Skin of body (tissue), 2 donors: ENCODE data around the gene PIK3C2B. TPM values are rescaled to one million over a fixed set of nuclear protein-coding genes. Genes with fewer than 3 reads are reported as not detected.

Source experiments
- DNase-seq: peaks from one replicate; lab custom pipeline; 2025; lab: John Stamatoyannopoulos, UW
- total RNA-seq: library from RNA; depleted of rRNA; stranded (reverse); fragments of >200 nt; gene quantifications from one replicate; pipeline ENCODE4 v1.2.3, GENCODE V29; 2014

Gene PIK3C2B
- total RNA-seq, 1 donor from 2014 or later, result 29.6 TPM

DNA sequence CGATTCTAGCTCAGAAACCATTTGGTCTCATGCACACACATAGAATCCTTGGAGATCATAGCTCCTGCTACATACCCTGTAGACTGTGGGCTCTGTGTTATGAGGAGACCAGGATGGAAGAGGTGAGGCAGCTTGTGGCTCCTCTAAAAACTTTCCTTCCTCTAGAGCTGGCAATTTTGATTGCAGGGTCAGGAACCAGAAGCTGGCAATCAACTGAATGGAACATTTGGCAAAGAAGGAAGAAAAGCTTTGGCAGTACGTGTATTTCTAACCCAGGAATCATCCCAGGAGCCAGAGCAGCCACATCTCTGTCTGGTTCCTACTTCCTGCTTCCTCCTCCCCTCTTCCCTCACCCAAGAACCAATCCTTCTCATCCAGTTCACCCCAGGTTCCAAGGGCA, 15.7 kb downstream of the PIK3C2B start:
- no peak for DNase-seq

DNA sequence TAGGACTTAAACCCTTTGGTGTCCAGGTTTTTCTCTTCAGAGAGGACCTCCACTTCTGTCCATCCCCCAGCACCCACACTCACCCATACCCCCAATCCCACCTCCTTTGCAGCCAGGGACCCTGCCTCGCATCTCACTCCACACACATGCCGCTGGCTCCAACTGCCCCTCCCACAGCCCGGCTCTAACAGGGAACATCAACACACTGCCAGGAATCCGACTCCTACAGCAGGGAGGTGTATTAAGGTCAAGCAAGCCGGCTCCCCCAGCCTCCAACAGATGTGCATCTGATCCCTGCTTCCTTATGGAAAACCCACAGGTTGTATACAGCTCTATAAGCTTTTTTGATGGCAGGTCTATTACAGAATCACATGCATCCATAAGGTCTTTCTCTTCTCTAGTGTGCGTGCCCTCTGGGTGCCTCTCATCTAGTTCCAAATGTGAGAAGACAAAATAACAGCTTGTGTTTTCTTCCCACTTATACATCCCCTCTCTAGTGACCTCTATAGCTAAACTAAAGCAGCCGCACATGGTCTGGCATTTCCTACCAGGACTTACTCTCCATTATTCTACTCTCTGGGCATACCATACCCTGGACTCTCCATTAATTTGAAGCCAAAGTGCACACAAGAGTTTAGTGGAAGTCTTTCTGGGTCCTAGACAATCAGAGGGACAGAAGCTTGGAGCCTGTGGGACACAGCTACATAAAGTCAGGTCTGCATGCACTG, 16.3 kb downstream of the PIK3C2B start:
- no peak for DNase-seq

DNA sequence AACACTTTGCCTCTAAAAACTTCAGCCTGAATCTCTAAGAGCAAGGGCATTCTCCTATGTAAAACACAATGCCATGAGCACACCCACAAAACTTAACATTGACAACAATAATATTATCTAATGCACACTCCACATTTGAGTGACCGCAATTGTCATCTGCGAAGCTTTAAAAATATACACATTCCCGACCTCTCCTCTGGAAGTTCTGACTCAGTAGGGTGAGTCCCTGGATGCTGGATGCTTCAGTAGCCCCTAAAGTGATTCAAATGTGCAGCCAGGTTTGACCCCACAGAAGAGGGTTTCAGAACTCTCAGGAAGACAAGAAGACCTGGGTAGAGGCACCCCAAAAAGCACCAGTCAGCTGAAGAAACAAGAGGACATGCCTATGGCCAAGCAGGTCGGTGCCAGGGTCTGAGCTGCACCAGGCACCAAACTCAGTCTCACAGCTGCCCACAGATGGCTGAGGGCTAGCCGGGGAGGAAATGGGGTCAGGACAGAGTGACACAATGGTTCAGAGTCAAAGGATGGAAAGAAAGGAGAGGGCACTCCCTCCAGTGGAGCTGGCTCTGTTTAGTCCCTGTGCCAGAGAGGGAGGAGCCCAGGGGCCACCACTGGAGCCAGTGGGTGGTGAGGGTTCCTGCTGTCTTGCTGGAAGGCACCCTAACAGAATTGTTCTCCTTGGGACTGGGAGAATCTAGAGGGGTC, 17.4 kb downstream of the PIK3C2B start:
- DNase-seq, result no peak

DNA sequence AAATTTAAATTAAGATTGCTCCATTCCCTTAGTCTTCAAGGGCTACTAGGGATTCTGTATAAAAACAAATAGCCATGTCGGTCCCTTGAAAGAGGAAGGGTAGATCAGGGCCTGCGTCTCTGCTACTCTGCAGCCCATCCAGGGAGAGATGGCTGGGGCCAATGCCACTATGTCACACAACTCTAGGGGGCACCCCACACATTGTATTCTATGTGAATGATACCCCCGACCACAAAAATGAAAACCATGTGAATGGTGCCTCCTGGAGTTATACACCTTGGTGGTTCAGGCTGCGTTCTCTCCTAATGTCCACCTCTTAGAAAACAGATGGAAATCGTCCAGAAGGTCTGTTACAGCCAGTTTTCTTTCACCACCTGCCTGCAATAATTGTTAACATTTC, 18.0 kb downstream of the PIK3C2B start:
- no peak for DNase-seq

DNA sequence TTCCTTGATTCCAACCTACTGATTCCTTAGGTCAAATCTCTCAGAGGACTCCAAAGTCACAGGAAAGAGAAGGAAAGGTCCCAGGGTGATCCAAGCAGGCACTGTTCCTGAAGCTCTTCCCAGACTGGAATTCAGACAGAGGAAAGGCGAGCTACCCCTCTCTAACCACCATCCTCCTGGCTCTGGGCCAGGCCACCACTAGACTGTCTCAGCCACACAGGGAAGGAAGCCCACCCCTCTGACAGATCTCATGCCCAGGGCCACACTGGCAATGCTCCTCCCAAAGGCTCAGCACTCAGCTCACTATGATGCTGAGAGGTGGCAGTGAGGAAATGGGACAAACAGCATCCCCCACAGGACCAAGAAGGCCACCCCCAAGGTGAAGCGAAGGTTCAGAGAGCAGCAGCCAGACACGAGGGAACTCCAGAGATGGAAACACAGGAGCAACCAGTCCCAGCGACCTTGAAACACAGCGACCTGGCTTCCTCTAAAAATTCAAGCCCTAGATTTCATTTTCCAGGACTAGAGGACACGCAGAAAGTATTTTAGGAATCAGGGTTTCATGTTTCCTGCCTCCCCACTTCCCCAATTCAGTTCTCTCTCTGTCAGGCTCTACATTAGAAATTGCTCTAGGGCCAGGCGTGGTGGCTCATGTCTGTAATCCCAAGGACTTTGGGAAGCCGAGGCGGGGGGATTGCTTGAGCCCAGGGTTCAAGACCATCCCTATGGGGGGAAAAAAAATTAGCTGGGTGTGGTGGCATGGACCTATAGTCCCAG, 18.8 kb downstream of the PIK3C2B start:
- no peak for DNase-seq

DNA sequence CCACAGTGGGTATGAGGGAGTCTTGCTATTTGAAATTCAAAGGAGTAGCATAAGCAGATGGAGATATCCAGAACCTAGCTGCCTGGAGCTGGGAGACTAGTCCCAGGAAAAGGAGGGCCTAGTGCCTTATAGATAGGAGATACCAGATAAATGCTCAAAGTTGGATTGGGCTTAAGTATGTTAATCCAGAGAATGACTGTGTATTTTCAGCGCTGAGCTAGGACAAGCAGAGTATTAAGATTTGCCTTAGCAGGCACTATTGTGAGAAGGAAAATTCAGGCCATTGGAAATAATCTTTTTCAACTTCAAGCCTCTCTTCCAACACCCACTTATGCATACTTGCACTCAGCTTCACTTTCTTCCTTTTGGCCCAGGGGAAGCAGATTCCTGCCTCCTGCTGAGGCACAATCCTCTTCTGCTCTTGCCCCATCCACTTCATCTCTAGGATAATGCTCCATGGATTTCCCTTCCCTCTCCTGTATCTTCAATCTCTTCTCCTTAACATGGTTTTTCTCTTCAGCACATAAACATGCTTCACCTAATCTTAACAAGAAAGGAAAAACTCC, 21.1 kb downstream of the PIK3C2B start:
- DNase-seq, result no peak

DNA sequence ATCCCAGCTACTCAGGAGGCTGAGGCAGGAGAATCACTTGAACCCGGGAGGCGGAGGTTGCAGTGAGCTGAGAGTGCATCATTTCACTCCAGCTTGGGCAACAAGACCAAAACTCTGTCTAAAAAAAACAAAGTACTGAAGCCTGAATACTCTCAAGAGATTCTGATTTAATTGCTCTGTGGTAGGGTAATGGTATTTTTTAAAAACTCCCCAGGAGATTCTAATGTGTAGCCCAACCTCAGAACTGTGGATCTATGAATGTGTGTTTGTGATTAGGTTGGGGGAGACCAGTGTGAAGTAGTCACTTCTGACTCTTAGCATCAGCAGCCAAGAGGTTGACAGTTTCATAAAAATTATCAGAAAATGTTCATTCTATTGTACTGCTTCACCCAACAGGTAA, 21.9 kb downstream of the PIK3C2B start:
- DNase-seq, result no peak

DNA sequence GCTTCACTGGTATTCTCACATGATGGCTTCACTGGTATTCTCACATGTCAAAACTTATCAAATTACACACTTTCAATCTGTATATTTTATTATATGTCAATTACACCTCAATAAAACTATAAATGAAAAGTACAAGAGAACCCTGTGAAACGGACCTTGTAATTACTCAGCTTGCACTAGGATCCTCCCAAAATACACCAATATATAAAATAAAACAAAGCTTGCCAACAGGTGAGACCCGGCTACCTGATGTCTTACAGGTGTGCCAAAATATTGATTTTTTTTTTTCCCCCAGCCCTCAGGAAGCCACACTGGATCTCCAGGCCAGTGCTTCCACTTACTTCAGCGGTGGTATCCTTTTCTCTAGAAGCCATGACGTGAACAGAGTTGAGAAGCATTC, 22.9 kb downstream of the PIK3C2B start:
- no peak for DNase-seq

DNA sequence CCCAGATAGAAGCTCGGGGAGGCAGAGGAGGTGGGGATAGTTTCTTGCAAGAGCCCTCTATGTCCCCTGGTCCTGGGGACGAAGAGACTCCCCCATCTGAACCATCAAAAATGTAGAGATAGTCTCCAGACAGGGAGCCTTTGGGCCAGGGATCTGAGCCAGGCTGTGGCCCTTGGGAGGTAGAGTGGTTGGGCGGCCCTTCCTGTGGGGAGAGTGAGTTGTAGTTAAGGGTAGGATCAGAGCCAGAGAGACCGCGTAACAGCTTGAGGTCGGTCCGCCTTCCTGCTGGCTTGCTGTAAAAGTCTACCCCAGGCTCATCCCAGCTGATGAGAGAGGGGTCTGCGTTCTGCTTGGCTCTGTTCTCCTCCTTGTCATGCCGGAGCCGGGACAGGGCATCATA, 25.3 kb downstream of the PIK3C2B start:
- DNase-seq, result no peak

DNA sequence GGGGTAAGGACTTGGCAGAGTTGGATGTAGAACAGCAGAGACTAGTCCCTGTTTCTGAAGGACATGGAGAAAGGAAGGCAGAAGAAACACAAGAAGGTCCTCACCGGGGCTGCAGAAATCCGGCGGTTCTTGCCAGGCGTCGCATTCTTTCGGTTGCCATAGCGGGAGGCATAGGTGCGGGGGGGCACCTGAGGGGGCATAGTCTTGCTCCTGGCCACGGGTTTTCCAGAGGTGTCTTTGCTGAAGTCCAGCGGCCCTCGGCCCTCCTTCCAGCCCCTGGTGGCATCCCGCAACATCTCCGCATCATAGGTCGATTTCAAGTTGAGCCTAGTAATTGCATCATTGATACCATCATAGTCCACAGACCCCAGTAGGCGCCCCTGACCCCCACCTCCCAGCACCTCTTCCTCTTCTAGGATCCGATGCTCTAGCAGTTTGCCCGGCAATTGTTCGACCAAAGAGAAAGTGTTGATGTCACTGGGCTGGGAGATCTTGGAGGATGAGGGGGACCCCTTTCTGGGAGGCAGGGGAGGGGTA, 25.8 kb downstream of the PIK3C2B start:
- DNase-seq, result no peak

DNA sequence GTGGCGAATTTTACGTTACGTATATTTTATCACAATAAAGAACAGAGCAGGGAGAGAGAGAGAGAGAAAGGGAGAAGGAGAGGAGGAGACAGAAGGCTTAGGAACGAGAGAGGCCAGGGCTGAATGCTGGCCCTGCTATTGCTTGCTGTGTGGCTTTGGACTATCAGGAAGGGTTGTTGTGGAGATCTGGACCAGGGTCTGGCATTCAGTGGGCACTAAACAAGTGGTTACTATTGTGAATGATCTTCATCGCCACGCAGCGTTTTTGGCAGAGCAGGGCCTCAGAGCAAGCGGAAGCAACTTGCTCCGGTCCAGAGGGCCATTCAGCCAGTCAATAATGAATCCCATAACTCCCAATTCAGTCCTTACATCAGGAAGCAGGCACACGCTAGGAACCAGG, 26.4 kb downstream of the PIK3C2B start:
- no peak for DNase-seq

DNA sequence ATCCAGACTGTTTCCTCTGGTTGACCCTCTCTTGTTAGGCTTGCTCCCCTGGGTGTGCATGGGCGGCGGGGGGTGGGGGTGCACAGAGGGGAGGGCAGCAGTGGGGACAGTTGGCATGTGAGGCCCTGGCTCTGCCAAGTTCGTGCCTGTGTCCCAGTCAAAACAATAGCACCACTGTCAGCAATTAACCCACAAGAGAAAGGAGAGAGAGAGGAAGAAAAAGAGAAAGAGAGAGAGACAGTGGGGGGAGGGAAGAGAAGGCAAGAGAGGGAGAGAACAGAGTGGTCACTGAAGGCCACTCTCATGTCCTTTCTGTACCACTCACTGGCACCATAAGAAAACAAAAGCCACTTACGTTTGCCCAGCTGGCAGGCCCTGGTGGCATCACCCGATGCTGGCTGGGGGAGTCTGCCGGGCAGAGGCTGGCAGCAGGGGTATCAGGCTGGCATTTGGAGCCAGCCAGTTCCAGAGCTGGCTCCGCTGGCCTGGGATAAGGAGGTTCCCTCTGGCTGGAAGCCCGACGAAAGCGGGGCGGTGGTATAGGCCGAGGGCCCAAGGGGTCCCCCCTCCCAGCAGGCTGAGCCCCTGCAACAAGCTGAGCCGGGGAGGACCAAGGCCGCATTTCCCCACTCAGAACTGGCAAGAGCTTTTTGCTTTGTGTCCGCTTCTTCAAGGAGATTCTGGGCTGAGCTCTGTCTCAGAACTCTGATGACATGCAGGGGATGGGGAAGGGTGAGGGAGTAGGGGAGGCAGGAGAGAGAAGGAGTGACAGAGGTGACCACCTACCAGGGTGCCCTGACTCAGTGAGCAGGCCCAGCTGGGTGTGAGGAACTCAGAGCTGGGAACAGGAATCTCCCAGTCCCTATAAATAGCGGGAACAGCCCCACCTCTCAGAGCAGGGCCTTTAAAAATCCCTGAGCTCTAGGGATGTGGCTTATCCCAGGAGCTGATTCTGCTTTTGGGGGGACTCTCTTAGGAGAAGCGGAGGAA, 27.9 kb downstream of the PIK3C2B start:
- DNase-seq, result no peak

DNA sequence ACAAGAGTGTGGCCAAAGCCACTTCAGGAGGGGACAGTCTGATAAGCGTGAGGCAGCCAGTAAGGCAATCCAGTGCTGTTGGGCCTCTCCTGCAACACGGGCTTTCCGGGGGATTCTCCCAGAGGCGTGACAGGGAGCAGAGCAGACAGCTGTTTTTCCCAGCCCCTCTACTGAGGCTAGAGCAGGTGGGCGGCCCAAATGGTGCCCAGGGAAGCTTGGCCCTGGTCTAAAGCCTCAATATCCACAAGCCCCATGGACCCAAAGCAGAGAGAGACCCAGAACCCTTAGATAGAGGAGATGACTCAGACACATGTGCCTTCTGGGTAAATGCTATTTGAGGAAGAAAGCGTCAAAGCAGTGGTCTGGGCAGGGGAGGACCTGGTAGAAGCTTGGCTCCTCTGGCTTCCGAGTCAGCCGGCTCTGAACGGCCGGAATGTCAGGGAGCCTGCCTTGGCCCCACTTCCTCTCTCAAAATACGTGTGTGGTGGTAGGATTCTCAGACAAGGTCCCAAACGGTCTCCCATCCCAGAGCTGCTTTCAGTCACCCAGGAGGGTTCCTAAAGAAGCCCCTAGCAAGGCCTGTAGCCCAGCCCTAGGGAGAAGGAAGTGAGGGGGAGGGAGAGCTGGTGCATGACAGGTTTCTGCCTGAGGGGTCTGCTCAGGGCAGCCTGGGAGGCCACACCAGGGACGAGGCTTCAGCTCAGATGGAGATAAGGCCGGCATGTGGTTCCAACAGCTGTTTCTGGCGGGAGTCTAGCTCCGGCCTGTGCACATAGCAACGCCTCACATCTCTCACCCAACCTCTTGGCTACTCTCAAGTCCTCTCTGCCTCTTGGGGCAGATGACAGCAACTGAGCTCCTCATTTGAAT, 28.8 kb downstream of the PIK3C2B start:
- no peak for DNase-seq

DNA sequence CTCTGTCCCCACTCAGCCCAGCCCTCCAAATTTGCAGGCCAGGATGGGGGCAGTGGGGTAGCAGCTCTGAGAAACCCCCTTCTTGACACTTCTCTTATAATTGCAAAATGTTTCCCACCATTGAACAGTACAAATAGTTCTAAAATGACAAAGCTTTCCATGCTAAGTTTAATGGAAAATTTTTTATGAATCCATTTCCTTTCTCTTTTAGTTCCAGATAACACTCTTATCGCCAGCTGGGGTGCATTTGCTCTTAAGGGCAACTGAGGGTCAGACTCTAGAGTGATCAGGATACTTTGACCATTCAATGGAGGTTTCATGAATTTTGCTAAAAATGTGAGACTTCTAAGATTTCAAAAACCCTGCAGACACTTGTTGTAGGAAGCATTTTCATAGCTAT, 29.9 kb downstream of the PIK3C2B start:
- DNase-seq, result peak; percentile 16

DNA sequence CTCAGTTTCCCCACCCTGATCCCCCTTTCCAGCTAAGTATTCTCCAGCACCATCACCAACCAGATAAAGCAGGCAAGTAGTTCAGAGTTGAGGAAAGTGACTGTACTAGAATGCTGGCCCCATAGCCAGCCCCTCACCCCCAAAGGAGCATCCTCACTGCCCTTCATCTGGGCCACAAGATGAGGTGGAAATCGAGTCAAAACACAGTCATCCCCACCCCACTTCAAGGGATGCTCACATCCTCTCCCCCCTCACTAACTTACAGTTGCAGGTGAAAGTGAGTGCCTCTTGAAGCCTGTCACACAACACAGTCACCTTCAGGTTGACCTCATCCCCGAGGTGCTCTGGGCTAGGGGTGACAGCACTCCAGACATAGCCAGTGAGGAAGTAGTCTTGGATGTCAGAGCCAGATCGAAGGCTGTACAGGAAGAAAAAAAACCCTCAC, 30.4 kb downstream of the PIK3C2B start:
- no peak for DNase-seq

DNA sequence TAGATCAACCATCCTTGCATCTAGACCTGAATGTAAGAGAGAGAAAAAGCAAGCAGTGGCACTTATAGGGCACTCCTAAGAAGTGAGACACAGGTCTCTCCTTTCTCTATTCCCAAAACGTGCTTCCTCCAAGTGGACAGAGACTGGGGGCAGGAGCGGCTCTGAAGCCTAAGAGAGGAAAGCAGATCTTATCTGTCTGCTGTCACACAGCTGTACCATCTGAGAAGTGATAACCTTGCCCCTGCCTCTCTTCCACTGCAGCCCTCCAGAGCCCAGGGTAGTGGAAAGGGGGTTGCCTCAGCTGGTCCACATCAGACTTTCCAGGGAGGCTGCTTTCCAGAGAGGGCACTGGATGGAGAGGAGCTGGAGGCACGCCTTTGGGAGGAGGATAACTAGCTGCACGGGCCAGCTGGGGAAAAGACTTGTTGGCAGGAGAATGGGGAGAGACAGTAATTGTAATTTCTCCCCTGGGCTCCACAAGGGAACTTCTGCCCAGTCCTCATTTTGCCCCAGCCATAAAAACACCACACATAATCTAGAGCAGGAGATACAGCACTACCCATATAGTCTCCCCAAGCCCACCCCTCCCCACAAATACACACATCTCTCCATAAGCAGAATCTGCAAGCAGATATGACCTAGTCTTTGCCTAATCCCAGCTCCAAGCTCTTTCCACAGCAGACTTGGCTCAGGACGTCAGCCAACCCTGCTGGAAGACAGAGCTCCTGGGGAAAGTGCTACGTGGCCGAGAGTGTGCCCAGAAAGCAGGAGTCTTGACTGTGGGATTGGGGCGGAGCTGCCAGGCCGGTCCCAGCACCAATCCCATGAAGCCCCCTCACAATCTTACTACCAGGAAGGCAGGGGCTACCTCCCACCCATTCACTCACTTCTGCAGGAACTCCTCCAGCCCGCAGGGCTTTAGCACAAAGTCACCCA, 31.2 kb downstream of the PIK3C2B start:
- DNase-seq, result peak; percentile 66

DNA sequence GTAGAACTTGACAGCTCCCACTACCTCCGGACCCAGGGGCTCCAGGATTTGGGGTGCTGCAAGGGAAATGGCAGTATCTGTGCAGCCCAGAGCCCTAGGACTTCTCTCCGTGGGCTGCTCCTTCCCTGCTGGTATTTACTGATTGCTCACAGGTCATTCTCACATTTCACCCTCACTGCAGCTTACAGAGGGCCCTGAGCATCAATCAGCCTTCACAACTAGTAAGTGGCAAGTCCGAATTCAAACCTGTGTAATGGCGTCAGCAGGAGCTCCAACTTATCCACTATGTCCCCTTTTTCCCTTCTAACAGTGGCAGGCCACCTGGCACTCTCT, 32.4 kb downstream of the PIK3C2B start:
- no peak for DNase-seq
